DOHH2 (cell line): ENCODE measurements around the gene MLIP.

Source experiments
- H3F3A ChIP-seq: fragments of 200-600 bp; sonication (generic), shearing (Covaris generic); 2 replicates; pipeline ENCODE4 v1.6.0; 2016; ENCODE audit warnings: antibody characterized with exemption, mild to moderate bottlenecking; ENCODE audit not compliant: control insufficient read depth, insufficient read depth
- H3K27ac ChIP-seq: fragments of 200-600 bp; sonication (generic); 2 replicates; pipeline ENCODE4 v1.5.1; 2014; ENCODE audit warnings: low read depth, mild to moderate bottlenecking, low read length, moderate library complexity
- H3K27me3 ChIP-seq: fragments of 200-600 bp; sonication (generic); 2 replicates; pipeline ENCODE4 v1.6.1; 2014; ENCODE audit warnings: mild to moderate bottlenecking, low read length, mixed read lengths; ENCODE audit not compliant: control insufficient read depth
- H3K36me3 ChIP-seq: fragments of 200-600 bp; sonication (generic); 2 replicates; pipeline ENCODE4 v1.6.1; 2014; ENCODE audit warnings: mild to moderate bottlenecking, low read length, moderate library complexity, mixed read lengths; ENCODE audit not compliant: control insufficient read depth
- H3K4me1 ChIP-seq: fragments of 200-600 bp; sonication (generic); 2 replicates; pipeline ENCODE4 v1.6.1; 2014; ENCODE audit warnings: mild to moderate bottlenecking, low read length, mixed read lengths; ENCODE audit not compliant: control insufficient read depth
- H3K4me2 ChIP-seq: fragments of 200-600 bp; sonication (generic); 2 replicates; pipeline ENCODE4 v1.6.0; 2014; ENCODE audit warnings: mild to moderate bottlenecking, low read length, moderate library complexity
- H3K4me3 ChIP-seq: fragments of 200-600 bp; sonication (generic); 2 replicates; pipeline ENCODE4 v1.5.1; 2014; ENCODE audit warnings: mild to moderate bottlenecking, low read length, mixed read lengths
- H3K79me2 ChIP-seq: fragments of 200-600 bp; sonication (generic); 2 replicates; pipeline ENCODE4 v1.6.1; 2014; ENCODE audit warnings: mild to moderate bottlenecking, low read length, mixed read lengths; ENCODE audit not compliant: control insufficient read depth
- H3K9me2 ChIP-seq: fragments of 200-600 bp; sonication (generic); replicated peaks from 2 replicates; pipeline ENCODE4 v1.6.1; 2014; ENCODE audit warnings: mild to moderate bottlenecking, low read length, mixed read lengths; ENCODE audit not compliant: control insufficient read depth
- H3K9me3 ChIP-seq: fragments of 200-600 bp; sonication (generic); 2 replicates; pipeline ENCODE4 v1.6.1; 2014; ENCODE audit warnings: antibody characterized with exemption, low read length, mixed read lengths; ENCODE audit not compliant: control insufficient read depth, insufficient read depth
- H4K20me1 ChIP-seq: fragments of 200-600 bp; sonication (generic); 2 replicates; pipeline ENCODE4 v1.6.0; 2014; ENCODE audit warnings: low read depth, mild to moderate bottlenecking, antibody characterized with exemption, low read length, moderate library complexity; ENCODE audit not compliant: control insufficient read depth, insufficient read depth
- CTCF ChIP-seq: fragments of 200-600 bp; sonication (generic); IDR thresholded peaks from one replicate; pipeline ENCODE4 v1.5.1; 2014; ENCODE audit warnings: antibody characterized with exemption, mild to moderate bottlenecking, low read depth, low read length; ENCODE audit not compliant: poor library complexity, severe bottlenecking
- EZH2phosphoT487 ChIP-seq: fragments of 200-600 bp; sonication (generic); IDR thresholded peaks from 2 replicates; pipeline ENCODE4 v1.6.1; 2017; ENCODE audit warnings: borderline replicate concordance, mild to moderate bottlenecking, antibody characterized with exemption, low read length, moderate library complexity, mixed read lengths

MLIP gene

DNA sequence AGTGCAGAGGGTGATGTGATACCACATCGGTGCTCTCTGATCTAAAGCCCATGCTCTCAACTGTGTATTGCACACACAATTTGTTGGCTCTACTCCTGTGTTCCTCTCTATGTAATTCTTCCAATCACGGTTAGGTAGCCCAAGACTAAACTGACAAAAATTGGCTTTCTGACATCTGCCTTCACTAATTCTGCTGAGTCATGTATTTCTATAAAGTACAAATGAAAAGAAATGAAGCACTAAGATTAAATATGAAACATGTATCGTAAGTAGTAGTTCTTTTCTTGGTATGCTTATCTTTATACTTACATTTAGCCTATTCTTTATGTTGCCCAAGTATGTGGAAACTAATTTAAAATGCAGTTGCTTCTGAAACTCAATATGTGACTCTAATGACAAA is 7.7 kb upstream of the MLIP start:
- Histone ChIP-seq H3K9me2 (no peaks in the 10 kb centered on the region), H3K4me3 (no peak overlapping the region), H3K36me3 (no peaks in the 10 kb centered on the region), H3K27me3 (no peaks in the 10 kb centered on the region), H3K79me2 (no peaks in the 10 kb centered on the region), H3F3A (no peaks in the 10 kb centered on the region), H3K9me3 (no peaks in the 10 kb centered on the region), H3K4me2 (no peak overlapping the region), H3K27ac (no peak overlapping the region), H3K4me1 (no peaks in the 10 kb centered on the region), H4K20me1 (no peaks in the 10 kb centered on the region)
- TF ChIP-seq CTCF (no peak), EZH2phosphoT487 (no peak)

GRCh38 chr6:54106727-54107126 is 4.5 kb upstream of the MLIP start:
- Histone ChIP-seq H3K9me2 (no peaks in the 10 kb centered on the region), H3K4me3 (no peak overlapping the region), H3K79me2 (no peaks in the 10 kb centered on the region), H3K36me3 (no peaks in the 10 kb centered on the region), H3K27ac (no peak overlapping the region), H4K20me1 (no peaks in the 10 kb centered on the region), H3K4me1 (no peaks in the 10 kb centered on the region), H3K9me3 (no peaks in the 10 kb centered on the region), H3K4me2 (no peak overlapping the region), H3F3A (no peaks in the 10 kb centered on the region), H3K27me3 (no peaks in the 10 kb centered on the region)
- TF ChIP-seq EZH2phosphoT487, result no peak
- TF ChIP-seq CTCF, result no peak

GRCh38 chr6:54107470-54108090 is 3.7 kb upstream of the MLIP start:
- no peaks in the 10 kb centered on the region for H3F3A ChIP-seq
- H3K36me3 ChIP-seq, result no peaks in the 10 kb centered on the region
- H3K79me2 ChIP-seq, result no peaks in the 10 kb centered on the region
- no peak overlapping the region for H3K27ac ChIP-seq
- no peaks in the 10 kb centered on the region for H3K9me3 ChIP-seq
- no peaks in the 10 kb centered on the region for H3K4me1 ChIP-seq
- no peaks in the 10 kb centered on the region for H3K9me2 ChIP-seq
- no peaks in the 10 kb centered on the region for H3K27me3 ChIP-seq
- no peak overlapping the region for H3K4me2 ChIP-seq
- TF ChIP-seq EZH2phosphoT487 (no peak), CTCF (no peak)
- H4K20me1 ChIP-seq, result no peaks in the 10 kb centered on the region
- no peak overlapping the region for H3K4me3 ChIP-seq

- Histone ChIP-seq H3K4me1 (no peaks in the 10 kb centered on the region), H3K9me3 (no peaks in the 10 kb centered on the region), H3K27ac (no peak overlapping the region), H4K20me1 (no peaks in the 10 kb centered on the region), H3K4me2 (no peak overlapping the region), H3K36me3 (no peaks in the 10 kb centered on the region), H3K4me3 (no peak overlapping the region), H3K79me2 (no peaks in the 10 kb centered on the region), H3K27me3 (no peaks in the 10 kb centered on the region), H3K9me2 (no peaks in the 10 kb centered on the region), H3F3A (no peaks in the 10 kb centered on the region)
- TF ChIP-seq CTCF, result no peak
- no peak for TF ChIP-seq EZH2phosphoT487
Measured at GRCh38 chr6:54108271-54108670, 3.0 kb upstream of the MLIP start.
